HG03103 (cell line): ENCODE data around the gene PCDHGA6.
A peak's percentile ranks its signal among the peaks of the same experiment; 100 is the strongest.

ENCODE experiments used
- ATAC-seq: cut with Tn5 transposase; IDR thresholded peaks from one replicate; pipeline ENCODE4 v1.9.1; 2021; ENCODE audit warnings: low read depth; ENCODE audit not compliant: unreplicated experiment

The PCDHGA6 gene

DNA sequence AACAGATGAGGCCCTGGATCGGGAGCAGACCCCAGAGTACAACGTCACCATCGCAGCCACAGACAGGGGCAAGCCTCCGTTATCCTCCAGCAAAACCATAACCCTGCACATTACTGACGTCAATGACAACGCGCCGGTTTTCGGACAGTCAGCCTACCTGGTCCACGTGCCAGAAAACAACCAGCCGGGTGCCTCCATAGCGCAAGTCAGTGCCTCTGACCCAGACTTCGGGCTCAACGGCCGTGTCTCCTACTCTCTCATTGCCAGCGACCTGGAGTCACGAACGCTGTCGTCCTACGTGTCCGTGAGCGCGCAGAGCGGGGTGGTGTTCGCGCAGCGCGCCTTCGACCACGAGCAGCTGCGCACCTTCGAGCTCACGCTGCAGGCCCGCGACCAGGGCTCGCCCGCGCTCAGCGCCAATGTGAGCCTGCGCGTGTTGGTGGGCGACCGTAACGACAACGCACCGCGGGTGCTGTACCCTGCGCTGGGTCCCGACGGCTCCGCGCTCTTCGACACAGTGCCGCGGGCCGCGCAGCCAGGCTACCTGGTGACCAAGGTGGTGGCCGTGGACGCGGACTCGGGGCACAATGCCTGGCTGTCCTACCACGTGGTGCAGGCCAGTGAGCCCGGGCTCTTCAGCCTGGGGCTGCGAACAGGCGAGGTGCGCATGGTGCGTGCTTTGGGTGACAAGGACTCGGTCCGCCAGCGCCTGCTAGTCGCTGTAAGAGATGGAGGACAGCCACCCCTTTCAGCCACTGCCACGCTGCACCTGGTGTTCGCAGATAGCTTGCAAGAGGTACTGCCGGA is 45.6 kb downstream of the PCDHGA6 start:
- ATAC-seq, result no peak

- ATAC-seq, result peak; percentile 42
Observed at GRCh38 chr5:141420855-141421488, 47.3 kb downstream of the PCDHGA6 start, which contains the start of gene PCDHGA11. TSS of gene PCDHGA11 (plus strand) at chr5:141421051. CDS start at chr5:141421228, 177 bp downstream.

DNA sequence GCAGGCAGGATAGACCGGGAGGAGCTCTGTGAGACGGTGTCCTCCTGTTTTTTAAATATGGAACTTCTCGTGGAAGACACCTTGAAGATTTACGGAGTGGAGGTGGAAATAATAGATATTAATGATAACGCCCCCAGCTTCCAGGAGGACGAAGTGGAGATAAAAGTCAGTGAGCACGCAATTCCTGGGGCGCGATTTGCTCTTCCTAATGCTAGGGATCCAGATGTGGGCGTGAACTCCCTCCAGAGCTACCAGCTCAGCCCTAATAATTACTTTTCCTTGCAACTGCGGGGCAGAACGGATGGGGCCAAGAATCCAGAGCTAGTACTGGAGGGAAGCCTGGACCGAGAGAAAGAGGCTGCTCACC is 47.8 kb downstream of the PCDHGA6 start:
- no peak for ATAC-seq

DNA sequence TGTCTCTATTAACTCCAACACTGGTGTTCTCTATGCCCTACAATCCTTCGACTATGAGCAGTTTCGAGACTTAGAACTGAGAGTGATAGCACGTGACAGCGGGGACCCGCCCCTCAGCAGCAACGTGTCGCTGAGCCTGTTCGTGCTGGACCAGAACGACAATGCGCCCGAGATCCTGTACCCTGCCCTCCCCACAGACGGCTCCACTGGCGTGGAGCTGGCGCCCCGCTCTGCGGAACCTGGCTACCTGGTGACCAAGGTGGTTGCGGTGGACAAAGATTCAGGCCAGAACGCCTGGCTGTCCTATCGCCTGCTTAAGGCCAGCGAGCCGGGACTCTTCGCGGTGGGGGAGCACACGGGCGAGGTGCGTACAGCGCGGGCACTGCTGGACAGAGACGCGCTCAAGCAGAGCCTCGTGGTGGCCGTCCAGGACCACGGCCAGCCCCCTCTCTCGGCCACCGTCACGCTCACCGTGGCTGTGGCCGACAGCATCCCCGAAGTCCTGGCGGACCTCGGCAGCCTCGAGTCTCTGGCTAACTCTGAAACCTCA is 49.1 kb downstream of the PCDHGA6 start:
- ATAC-seq, result no peak

DNA sequence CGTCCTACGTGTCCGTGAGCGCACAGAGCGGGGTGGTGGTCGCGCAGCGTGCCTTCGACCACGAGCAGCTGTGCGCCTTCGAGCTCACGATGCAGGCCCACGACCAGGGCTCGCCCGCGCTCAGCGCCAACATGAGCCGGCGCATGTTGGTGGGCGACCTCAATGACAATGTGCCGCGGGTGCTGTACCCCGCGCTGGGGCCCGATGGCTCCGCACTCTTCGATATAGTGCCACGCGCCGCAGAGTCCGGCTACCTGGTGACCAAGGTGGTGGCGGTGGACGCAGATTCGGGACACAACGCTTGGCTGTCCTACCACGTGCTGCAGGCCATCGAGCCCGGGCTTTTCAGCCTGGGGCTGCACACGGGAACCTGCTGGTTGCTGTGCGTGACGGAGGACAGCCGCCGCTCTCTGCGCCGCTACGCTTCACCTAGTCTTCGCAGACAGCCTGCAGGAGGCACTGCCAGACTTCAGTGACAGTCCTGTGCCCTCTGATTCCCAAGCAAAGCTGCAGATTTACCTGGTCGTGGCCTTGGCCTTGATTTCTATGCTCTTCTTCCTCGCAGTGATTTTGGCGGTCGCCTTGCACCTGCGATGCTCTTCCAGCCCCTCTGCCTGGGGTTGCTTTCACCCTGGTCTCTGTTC is 54.2 kb downstream of the PCDHGA6 start:
- no peak for ATAC-seq
